ENCODE data around the gene CD101. TPM values are rescaled to one million over a fixed set of nuclear protein-coding genes. Genes with fewer than 3 reads are reported as not detected.

The CD101 gene
- total RNA-seq, 3 donors from 2014 or later = 0.32 to 3.9 (median 0.73) TPM

- Histone ChIP-seq H3K27me3 (no peaks in the 10 kb centered on the region), H3K4me3 (no peak overlapping the region), H3K9me3 (no peaks in the 10 kb centered on the region), H3K27ac (no peak overlapping the region), H3K36me3 (no peaks in the 10 kb centered on the region), H3K4me1 (no peaks in the 10 kb centered on the region)
- TF ChIP-seq POLR2A (IDR thresholded peaks at IDR 0.05) = no peak
- TF ChIP-seq CTCF (IDR thresholded peaks at IDR 0.05) = no peak
- no peak for TF ChIP-seq POLR2AphosphoS5 (IDR thresholded peaks at IDR 0.05)
- intact Hi-C loops (cut with DNase I; ENCODE audit: low total_unique reads) = no loop called here
- no peak for DNase-seq (ENCODE audit: low spot score in 2 of 2)
Measured at GRCh38 chr1:116994411-116994810, 7.1 kb upstream of the CD101 start.

- Histone ChIP-seq H3K9me3 (no peaks in the 10 kb centered on the region), H3K27ac (peak overlapping the region in 1 of 2 donors; percentile 35), H3K36me3 (no peaks in the 10 kb centered on the region), H3K27me3 (no peaks in the 10 kb centered on the region), H3K4me3 (no peak overlapping the region), H3K4me1 (no peaks in the 10 kb centered on the region)
- DNase-seq (ENCODE audit: low spot score in 2 of 2) = no peak
- intact Hi-C loops (cut with DNase I; ENCODE audit: low total_unique reads) = loop anchor here (5.0 kb wide), 1 partner anchor 140 kb away; no protein-coding TSS in a partner anchor
- TF ChIP-seq POLR2A (IDR thresholded peaks at IDR 0.05) (no peak), CTCF (IDR thresholded peaks at IDR 0.05) (no peak), POLR2AphosphoS5 (IDR thresholded peaks at IDR 0.05) (no peak)
Measured at GRCh38 chr1:116997066-116997465, 4.5 kb upstream of the CD101 start.

GRCh38 chr1:116997636-116998035 lies 3.9 kb upstream of the CD101 start:
- intact Hi-C loops (cut with DNase I; ENCODE audit: low total_unique reads) = loop anchor here (5.0 kb wide), 1 partner anchor 140 kb away; no protein-coding TSS in a partner anchor
- H3K4me1 ChIP-seq = no peaks in the 10 kb centered on the region
- peak overlapping the region in 1 of 2 donors; percentile 35 for H3K27ac ChIP-seq
- no peaks in the 10 kb centered on the region for H3K27me3 ChIP-seq
- H3K9me3 ChIP-seq = no peaks in the 10 kb centered on the region
- no peak for DNase-seq (ENCODE audit: low spot score in 2 of 2)
- no peaks in the 10 kb centered on the region for H3K36me3 ChIP-seq
- TF ChIP-seq CTCF (IDR thresholded peaks at IDR 0.05) (no peak), POLR2AphosphoS5 (IDR thresholded peaks at IDR 0.05) (no peak), POLR2A (IDR thresholded peaks at IDR 0.05) (no peak)
- H3K4me3 ChIP-seq = no peak overlapping the region

DNA sequence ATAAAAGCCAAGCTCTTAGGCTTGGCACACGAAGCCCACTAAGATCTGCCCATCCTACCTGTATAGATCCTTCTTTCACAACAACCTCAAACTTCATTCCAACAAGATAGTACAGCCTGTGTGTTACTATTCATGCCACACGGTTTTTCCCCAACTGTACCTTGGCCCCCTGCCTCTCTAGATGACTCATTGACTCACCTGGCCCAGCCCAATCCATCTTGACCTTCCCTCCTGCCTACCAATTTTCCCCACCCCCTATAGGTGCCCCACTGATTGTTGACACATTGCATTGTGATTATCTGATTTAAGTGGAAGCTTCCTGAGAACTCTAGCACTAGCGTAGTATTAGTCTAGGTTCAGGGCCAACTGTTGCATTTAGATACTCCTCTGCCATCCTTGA lies 2.0 kb upstream of the CD101 start:
- DNase-seq (ENCODE audit: low spot score in 2 of 2) = no peak
- no peaks in the 10 kb centered on the region for H3K4me1 ChIP-seq
- H3K4me3 ChIP-seq = no peak overlapping the region
- no peaks in the 10 kb centered on the region for H3K27me3 ChIP-seq
- TF ChIP-seq POLR2A (IDR thresholded peaks at IDR 0.05) (no peak), POLR2AphosphoS5 (IDR thresholded peaks at IDR 0.05) (no peak)
- no peaks in the 10 kb centered on the region for H3K36me3 ChIP-seq
- no peaks in the 10 kb centered on the region for H3K9me3 ChIP-seq
- intact Hi-C loops (cut with DNase I; ENCODE audit: low total_unique reads) = loop anchor here (5.0 kb wide), 1 partner anchor 138 kb away; no protein-coding TSS in a partner anchor
- no peak overlapping the region for H3K27ac ChIP-seq

- intact Hi-C loops (cut with DNase I; ENCODE audit: low total_unique reads) = no loop called here
- no peak for TF ChIP-seq CTCF (IDR thresholded peaks at IDR 0.05)
- no peak for TF ChIP-seq POLR2A (IDR thresholded peaks at IDR 0.05)
- TF ChIP-seq POLR2AphosphoS5 (IDR thresholded peaks at IDR 0.05) = no peak
- Histone ChIP-seq H3K4me3 (no peak overlapping the region), H3K9me3 (no peaks in the 10 kb centered on the region), H3K27ac (no peak overlapping the region), H3K4me1 (no peaks in the 10 kb centered on the region), H3K27me3 (no peaks in the 10 kb centered on the region), H3K36me3 (no peaks in the 10 kb centered on the region)
- no peak for DNase-seq (ENCODE audit: low spot score in 2 of 2)
Measured at GRCh38 chr1:117000142-117000541, 1.4 kb upstream of the CD101 start.
